Activated T-cell treated with anti-CD3 and anti-CD28 coated beads for 48 hours (primary cell): ENCODE data around the gene DDIT4L.
"Not testable (repeated sequence)": the region's sequence is repeated elsewhere in the genome, so short reads cannot be mapped to it uniquely, and the experiment has no call there.

Experiments
- DNase-seq: peaks from one replicate; pipeline ENCODE4 v3.0.0-alpha.2; 2020; ENCODE audit warnings: low read depth

The DDIT4L gene

GRCh38 chr4:100189820-100190642 is at the start of gene DDIT4L:
Gene DDIT4L (minus strand): TSS chr4:100190468. CDS start chr4:100189983, 485 bp downstream.
- no peak for DNase-seq

GRCh38 chr4:100240008-100240407 is 49.7 kb upstream of the DDIT4L start:
- DNase-seq, result no peak

- DNase-seq, result no peak
Observed at GRCh38 chr4:100224721-100225120, 34.5 kb upstream of the DDIT4L start.

GRCh38 chr4:100224160-100224559 is 33.9 kb upstream of the DDIT4L start:
- DNase-seq, result no peak

GRCh38 chr4:100208964-100209363 is 18.7 kb upstream of the DDIT4L start:
- no peak for DNase-seq

GRCh38 chr4:100208459-100208858 is 18.2 kb upstream of the DDIT4L start:
- no peak for DNase-seq

GRCh38 chr4:100206850-100207249 is 16.6 kb upstream of the DDIT4L start:
- DNase-seq, result no peak

- DNase-seq, result no peak
Observed at GRCh38 chr4:100198061-100198460, 7.8 kb upstream of the DDIT4L start.

- not testable (repeated sequence) for DNase-seq
Observed at GRCh38 chr4:100196388-100197071, 6.3 kb upstream of the DDIT4L start.

GRCh38 chr4:100190643-100191600 is 654 bp upstream of the DDIT4L start:
- DNase-seq, result no peak

GRCh38 chr4:100188829-100189228 is 1.4 kb downstream of the DDIT4L start:
- DNase-seq, result no peak

GRCh38 chr4:100187781-100188180 is 2.5 kb downstream of the DDIT4L start:
- DNase-seq, result no peak

- DNase-seq, result no peak
Observed at GRCh38 chr4:100184787-100185186, 5.5 kb downstream of the DDIT4L start.

GRCh38 chr4:100177855-100178254 is 12.4 kb downstream of the DDIT4L start:
- no peak for DNase-seq

GRCh38 chr4:100177126-100177525 is 13.1 kb downstream of the DDIT4L start:
- no peak for DNase-seq

- no peak for DNase-seq
Observed at GRCh38 chr4:100175858-100176257, 14.4 kb downstream of the DDIT4L start.

GRCh38 chr4:100174985-100175383 is 15.3 kb downstream of the DDIT4L start:
- no peak for DNase-seq

GRCh38 chr4:100170986-100171385 is 19.3 kb downstream of the DDIT4L start:
- no peak for DNase-seq

- no peak for DNase-seq
Observed at GRCh38 chr4:100169491-100170485, 20.5 kb downstream of the DDIT4L start.

- DNase-seq, result no peak
Observed at GRCh38 chr4:100168521-100168920, 21.7 kb downstream of the DDIT4L start.
